ENCODE data around the gene CCND1. TPM values are rescaled to one million over a fixed set of nuclear protein-coding genes. Genes with fewer than 3 reads are reported as not detected.

Gene CCND1
- total and polyA plus RNA-seq, 9 of the 15 experiments (the other 6 are each of a cell fraction or from before 2014, with no cell fraction given): 0.04 to 23.3 (median 3.8) TPM

DNA sequence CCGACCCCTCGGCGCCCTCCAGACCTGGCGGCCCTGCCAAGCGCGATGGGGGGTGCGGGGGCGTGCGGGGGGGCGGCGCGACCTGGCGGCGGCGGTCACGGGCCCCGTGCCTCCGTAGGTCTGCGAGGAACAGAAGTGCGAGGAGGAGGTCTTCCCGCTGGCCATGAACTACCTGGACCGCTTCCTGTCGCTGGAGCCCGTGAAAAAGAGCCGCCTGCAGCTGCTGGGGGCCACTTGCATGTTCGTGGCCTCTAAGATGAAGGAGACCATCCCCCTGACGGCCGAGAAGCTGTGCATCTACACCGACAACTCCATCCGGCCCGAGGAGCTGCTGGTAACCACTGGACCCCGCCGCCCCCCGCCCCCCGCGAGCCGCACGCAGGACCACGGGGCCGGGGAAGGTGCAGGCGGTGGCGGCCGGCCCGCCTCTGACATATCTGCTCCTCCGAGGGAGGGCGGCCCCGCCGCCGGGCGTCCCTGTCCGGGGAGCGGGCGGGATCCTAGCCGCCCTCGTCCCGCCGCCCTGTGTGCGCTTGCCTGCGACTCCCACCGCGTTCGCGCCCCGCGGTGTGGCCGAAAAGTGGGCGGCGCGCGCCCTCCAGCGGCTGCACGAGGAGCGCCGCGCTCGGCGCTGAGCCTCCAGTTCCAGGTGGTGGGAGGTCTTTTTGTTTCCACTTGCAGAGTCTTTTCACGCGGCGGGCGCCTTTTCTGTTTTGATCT is 2.1 kb downstream of the CCND1 start (continued):
- TF ChIP-seq HCFC1 (IDR thresholded peaks at IDR 0.05; ENCODE audit: low read depth, low read length) (peak; percentile 32; the same call in 1 of the 2 replicates), U2AF2 (optimal IDR thresholded peaks at IDR 0.05; ENCODE audit: low read depth, low read length) (no peak), EGR1 (conservative IDR thresholded peaks at IDR 0.05) (peak; percentile 48), CREM (IDR thresholded peaks at IDR 0.05; ENCODE audit: low read depth) (peak; percentile 54; the same call in 1 of the 2 replicates), JUND (IDR thresholded peaks at IDR 0.05; ENCODE audit: borderline replicate concordance, low read depth, low read length) (0 out of 2 replicates have a peak, but pooled peaks have one; percentile 27), JUND (tag; IDR thresholded peaks at IDR 0.05; ENCODE audit: borderline replicate concordance, low read depth, low read length) (no peak; the same call in 2 of the 3 replicates), ATF1 (CRISPR knock-in tag; IDR thresholded peaks at IDR 0.05) (no peak), ATF1 (tag; IDR thresholded peaks at IDR 0.05) (peak; percentile 40; the same call in 1 of the 2 replicates), ZBTB17 (CRISPR knock-in tag; IDR thresholded peaks at IDR 0.05) (no peak), NONO (IDR thresholded peaks at IDR 0.05; ENCODE audit: low read depth in 2 of 2, low read length in 1 of 2) (peak in 1 of 2 experiments; percentile 49; a peak in 1 of 4 replicates), CCNT2 (IDR thresholded peaks at IDR 0.05; ENCODE audit: borderline replicate concordance, extremely low read depth, insufficient read length, low read depth, low read length) (peak; percentile 53), HDAC1 (IDR thresholded peaks at IDR 0.05) (0 out of 4 replicates have a peak, but pooled peaks of 1 of the 2 experiments have one; percentile 34)
- TF ChIP-seq, protein P1, sequence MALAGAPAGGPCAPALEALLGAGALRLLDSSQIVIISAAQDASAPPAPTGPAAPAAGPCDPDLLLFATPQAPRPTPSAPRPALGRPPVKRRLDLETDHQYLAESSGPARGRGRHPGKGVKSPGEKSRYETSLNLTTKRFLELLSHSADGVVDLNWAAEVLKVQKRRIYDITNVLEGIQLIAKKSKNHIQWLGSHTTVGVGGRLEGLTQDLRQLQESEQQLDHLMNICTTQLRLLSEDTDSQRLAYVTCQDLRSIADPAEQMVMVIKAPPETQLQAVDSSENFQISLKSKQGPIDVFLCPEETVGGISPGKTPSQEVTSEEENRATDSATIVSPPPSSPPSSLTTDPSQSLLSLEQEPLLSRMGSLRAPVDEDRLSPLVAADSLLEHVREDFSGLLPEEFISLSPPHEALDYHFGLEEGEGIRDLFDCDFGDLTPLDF (CRISPR knock-in tag; IDR thresholded peaks at IDR 0.05): peak; percentile 56; the same call in 1 of the 2 replicates
